Measurements from ENCODE around the gene CHCHD3.

GRCh38 chr7:133048589-133048988, 33.3 kb downstream of the CHCHD3 start:
- TF ChIP-seq POLR2AphosphoS5 (IDR thresholded peaks at IDR 0.05; ENCODE audit: insufficient read depth in 1 of 2, low read depth in 1 of 2) (no peak), CTCF (IDR thresholded peaks at IDR 0.05) (no peak), POLR2A (IDR thresholded peaks at IDR 0.05) (no peak)

Measured in vagina (tissue), 2 donors.